Spleen (tissue), 7 donors: ENCODE measurements around the gene IL3.

ENCODE experiments used
- CTCF ChIP-seq, 11 experiments: fragments of 200-600 bp in 7 of 11; fragments of 450-650 bp in 4 of 11; sonication (generic) in 4 of 11; IDR thresholded peaks in 8 of 11; conservative IDR thresholded peaks in 3 of 11; 1 replicate in 7 of 11; 2 replicates in 4 of 11; pipeline versions ENCODE4 v1.4.0 to v1.8.0; 2016 to 2021; ENCODE audit warnings: antibody characterized with exemption in 11 of 11, inconsistent platforms in 4 of 11, mild to moderate bottlenecking in 1 of 11
- POLR2A ChIP-seq, 3 donors: fragments of 450-650 bp; IDR thresholded peaks; one replicate each; pipeline ENCODE4 v1.5.1; 2017; ENCODE audit warnings: antibody characterized with exemption in 3 of 3, mild to moderate bottlenecking in 1 of 3
- POLR2AphosphoS5 ChIP-seq, 3 donors: sonication (generic); formaldehyde crosslinking; IDR thresholded peaks; one replicate each; pipeline ENCODE4 v1.5.1; 2017; ENCODE audit warnings: antibody characterized with exemption in 3 of 3
- donor health status: DM: no; HTN: no; CAD: no; lungs with moderate emphysema.
- donor health status: DM: no; HTN: no; CAD: no.
- donor health status: DM: no; HTN: no; CAD: no.

GRCh38 chr5:132013006-132013689 lies 47.3 kb upstream of the IL3 start:
- TF ChIP-seq CTCF (IDR thresholded peaks at IDR 0.05 in 8 of 11, conservative IDR thresholded peaks at IDR 0.05 in 3 of 11) (no peak), POLR2A (IDR thresholded peaks at IDR 0.05) (no peak), POLR2AphosphoS5 (IDR thresholded peaks at IDR 0.05) (no peak)
